Neural cell (in vitro differentiated cells): Measurements from ENCODE around the gene C2orf69.

Experiments
- EP300 ChIP-seq: fragments of 450-650 bp; conservative IDR thresholded peaks from 2 replicates; pipeline ENCODE4 v1.6.1; 2014; ENCODE audit warnings: antibody characterized with exemption, mild to moderate bottlenecking, moderate library complexity; ENCODE audit not compliant: poor library complexity, severe bottlenecking
- EZH2 ChIP-seq: fragments of 200-600, 300-800 bp; shearing (Covaris generic), sonication (generic); IDR thresholded peaks from 2 replicates; pipeline ENCODE4 v1.6.1; 2014; ENCODE audit warnings: antibody characterized with exemption, low read length, borderline replicate concordance, mild to moderate bottlenecking; ENCODE audit not compliant: insufficient read depth, poor library complexity, severe bottlenecking
- POLR2AphosphoS5 ChIP-seq: IDR thresholded peaks from 2 replicates; pipeline ENCODE4 v1.6.1; 2012
- RAD21 ChIP-seq: fragments of 450-650 bp; conservative IDR thresholded peaks from 2 replicates; pipeline ENCODE4 v1.6.1; 2014; ENCODE audit warnings: antibody characterized with exemption, mild to moderate bottlenecking, moderate library complexity
- TAF1 ChIP-seq: IDR thresholded peaks from 2 replicates; pipeline ENCODE4 v1.6.1; 2012; ENCODE audit warnings: low read depth
- TF ChIP-seq, protein P1 (sequence below): fragments of 450-650 bp; IDR thresholded peaks from 2 replicates; pipeline ENCODE4 v1.5.1; 2014; ENCODE audit warnings: antibody characterized with exemption, mild to moderate bottlenecking, moderate library complexity; ENCODE audit not compliant: poor library complexity, severe bottlenecking
- TF ChIP-seq, protein P2 (sequence below): IDR thresholded peaks from 2 replicates; pipeline ENCODE4 v1.6.1; 2012; ENCODE audit warnings: borderline replicate concordance

DNA sequence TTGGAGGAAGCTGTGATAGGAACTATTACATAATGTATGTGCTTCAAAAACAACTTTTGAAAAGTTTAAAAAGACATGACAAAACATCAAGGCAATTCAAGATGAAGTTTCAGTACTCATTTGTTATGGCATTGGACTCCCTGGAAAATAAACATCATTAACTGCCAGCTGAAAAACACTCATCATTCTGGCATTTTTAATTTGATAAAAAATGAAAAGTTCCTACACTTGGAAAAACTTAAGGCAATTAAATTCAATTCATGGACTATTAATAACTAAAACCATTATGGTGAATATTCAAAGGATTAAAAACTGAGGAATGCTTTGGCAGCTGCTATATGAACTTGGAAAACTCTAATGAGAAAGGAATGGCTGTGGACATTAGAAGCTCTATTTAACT, 35.7 kb downstream of the C2orf69 start:
- TF ChIP-seq RAD21 (no peak), EP300 (no peak), EZH2 (no peak), TAF1 (no peak), POLR2AphosphoS5 (no peak)
- TF ChIP-seq, protein P1, sequence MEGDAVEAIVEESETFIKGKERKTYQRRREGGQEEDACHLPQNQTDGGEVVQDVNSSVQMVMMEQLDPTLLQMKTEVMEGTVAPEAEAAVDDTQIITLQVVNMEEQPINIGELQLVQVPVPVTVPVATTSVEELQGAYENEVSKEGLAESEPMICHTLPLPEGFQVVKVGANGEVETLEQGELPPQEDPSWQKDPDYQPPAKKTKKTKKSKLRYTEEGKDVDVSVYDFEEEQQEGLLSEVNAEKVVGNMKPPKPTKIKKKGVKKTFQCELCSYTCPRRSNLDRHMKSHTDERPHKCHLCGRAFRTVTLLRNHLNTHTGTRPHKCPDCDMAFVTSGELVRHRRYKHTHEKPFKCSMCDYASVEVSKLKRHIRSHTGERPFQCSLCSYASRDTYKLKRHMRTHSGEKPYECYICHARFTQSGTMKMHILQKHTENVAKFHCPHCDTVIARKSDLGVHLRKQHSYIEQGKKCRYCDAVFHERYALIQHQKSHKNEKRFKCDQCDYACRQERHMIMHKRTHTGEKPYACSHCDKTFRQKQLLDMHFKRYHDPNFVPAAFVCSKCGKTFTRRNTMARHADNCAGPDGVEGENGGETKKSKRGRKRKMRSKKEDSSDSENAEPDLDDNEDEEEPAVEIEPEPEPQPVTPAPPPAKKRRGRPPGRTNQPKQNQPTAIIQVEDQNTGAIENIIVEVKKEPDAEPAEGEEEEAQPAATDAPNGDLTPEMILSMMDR, result no peak
- TF ChIP-seq, protein P2, sequence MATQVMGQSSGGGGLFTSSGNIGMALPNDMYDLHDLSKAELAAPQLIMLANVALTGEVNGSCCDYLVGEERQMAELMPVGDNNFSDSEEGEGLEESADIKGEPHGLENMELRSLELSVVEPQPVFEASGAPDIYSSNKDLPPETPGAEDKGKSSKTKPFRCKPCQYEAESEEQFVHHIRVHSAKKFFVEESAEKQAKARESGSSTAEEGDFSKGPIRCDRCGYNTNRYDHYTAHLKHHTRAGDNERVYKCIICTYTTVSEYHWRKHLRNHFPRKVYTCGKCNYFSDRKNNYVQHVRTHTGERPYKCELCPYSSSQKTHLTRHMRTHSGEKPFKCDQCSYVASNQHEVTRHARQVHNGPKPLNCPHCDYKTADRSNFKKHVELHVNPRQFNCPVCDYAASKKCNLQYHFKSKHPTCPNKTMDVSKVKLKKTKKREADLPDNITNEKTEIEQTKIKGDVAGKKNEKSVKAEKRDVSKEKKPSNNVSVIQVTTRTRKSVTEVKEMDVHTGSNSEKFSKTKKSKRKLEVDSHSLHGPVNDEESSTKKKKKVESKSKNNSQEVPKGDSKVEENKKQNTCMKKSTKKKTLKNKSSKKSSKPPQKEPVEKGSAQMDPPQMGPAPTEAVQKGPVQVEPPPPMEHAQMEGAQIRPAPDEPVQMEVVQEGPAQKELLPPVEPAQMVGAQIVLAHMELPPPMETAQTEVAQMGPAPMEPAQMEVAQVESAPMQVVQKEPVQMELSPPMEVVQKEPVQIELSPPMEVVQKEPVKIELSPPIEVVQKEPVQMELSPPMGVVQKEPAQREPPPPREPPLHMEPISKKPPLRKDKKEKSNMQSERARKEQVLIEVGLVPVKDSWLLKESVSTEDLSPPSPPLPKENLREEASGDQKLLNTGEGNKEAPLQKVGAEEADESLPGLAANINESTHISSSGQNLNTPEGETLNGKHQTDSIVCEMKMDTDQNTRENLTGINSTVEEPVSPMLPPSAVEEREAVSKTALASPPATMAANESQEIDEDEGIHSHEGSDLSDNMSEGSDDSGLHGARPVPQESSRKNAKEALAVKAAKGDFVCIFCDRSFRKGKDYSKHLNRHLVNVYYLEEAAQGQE, result no peak
